Vagina (tissue), 2 donors: ENCODE data around the gene MACROD2. TPM values are rescaled to one million over a fixed set of nuclear protein-coding genes. Genes with fewer than 3 reads are reported as not detected.

ENCODE experiments used
- DNase-seq, 2 donors: peaks; one replicate each; pipeline ENCODE4 v3.0.0-alpha.2; 2017; ENCODE audit errors: extremely low spot score in 2 of 2
- H3K27ac ChIP-seq: fragments of 200-600 bp; sonication (generic); one replicate; pipeline ENCODE4 v1.5.1; 2019
- H3K27me3 ChIP-seq: fragments of 200-600 bp; sonication (generic); one replicate; pipeline ENCODE4 v1.5.1; 2019
- H3K36me3 ChIP-seq, 2 donors: fragments of 200-600 bp; sonication (generic); one replicate each; pipeline ENCODE4 v1.5.1; 2017 to 2019
- H3K4me1 ChIP-seq: fragments of 200-600 bp; sonication (generic); one replicate; pipeline ENCODE4 v1.5.1; 2019
- H3K4me3 ChIP-seq, 2 donors: fragments of 200-600 bp; sonication (generic); 1 replicate in 1 of 2; 2 replicates in 1 of 2; pipeline ENCODE4 v1.5.1; 2016 to 2019
- H3K9me3 ChIP-seq: fragments of 200-600 bp; sonication (generic); one replicate; pipeline ENCODE4 v1.5.1; 2019
- CTCF ChIP-seq, 3 experiments: fragments of 450-650 bp in 2 of 3; fragments of 200-600 bp in 1 of 3; sonication (generic) in 1 of 3; IDR thresholded peaks; one replicate each; pipeline ENCODE4 v1.5.1; 2017 to 2019; ENCODE audit warnings: antibody characterized with exemption in 3 of 3, mild to moderate bottlenecking in 2 of 3, moderate library complexity in 2 of 3
- POLR2A ChIP-seq, 2 donors: fragments of 450-650 bp; IDR thresholded peaks; one replicate each; pipeline ENCODE4 v1.6.1; 2017; ENCODE audit warnings: antibody characterized with exemption in 2 of 2, mild to moderate bottlenecking in 2 of 2, moderate library complexity in 2 of 2
- POLR2AphosphoS5 ChIP-seq, 2 donors: sonication (generic); formaldehyde crosslinking; IDR thresholded peaks; one replicate each; pipeline ENCODE4 v1.9.0; 2017; ENCODE audit warnings: antibody characterized with exemption in 2 of 2, mild to moderate bottlenecking in 2 of 2, low read depth in 1 of 2; ENCODE audit not compliant: insufficient read depth in 1 of 2
- intact Hi-C: fragments of 100-400 bp; cut with DNase I; formaldehyde crosslinking; loops from one replicate; pipeline ENCODE4 v1.15.1; 2023
- total RNA-seq: library from RNA; depleted of rRNA; stranded (reverse); fragments of >200 nt; gene quantifications from one replicate; pipeline ENCODE4 v1.2.3, GENCODE V29; 2016

Gene MACROD2
- total RNA-seq, 1 donor from 2014 or later, result 12.5 TPM

- H3K4me3 ChIP-seq, result no peak overlapping the region
- TF ChIP-seq POLR2AphosphoS5 (IDR thresholded peaks at IDR 0.05; ENCODE audit: insufficient read depth in 1 of 2, low read depth in 1 of 2), result no peak
Observed at GRCh38 chr20:15415908-15416307, 1420.6 kb downstream of the MACROD2 start.

GRCh38 chr20:15419856-15420255, 1424.5 kb downstream of the MACROD2 start:
- DNase-seq, result no peak
- intact Hi-C loops, result no loop called here
- H3K9me3 ChIP-seq, result no peaks in the 10 kb centered on the region
- H3K4me1 ChIP-seq, result no peaks in the 10 kb centered on the region
- H3K36me3 ChIP-seq, result no peaks in the 10 kb centered on the region
- no peak overlapping the region for H3K4me3 ChIP-seq
- TF ChIP-seq POLR2A (IDR thresholded peaks at IDR 0.05), result no peak
- TF ChIP-seq CTCF (IDR thresholded peaks at IDR 0.05), result no peak
- no peak for TF ChIP-seq POLR2AphosphoS5 (IDR thresholded peaks at IDR 0.05; ENCODE audit: insufficient read depth in 1 of 2, low read depth in 1 of 2)
- no peak overlapping the region for H3K27ac ChIP-seq
- no peaks in the 10 kb centered on the region for H3K27me3 ChIP-seq

More at GRCh38 chr20:15415908-15416307, 1420.6 kb downstream of the MACROD2 start:
- no peak for DNase-seq
- no peaks in the 10 kb centered on the region for H3K27me3 ChIP-seq
- H3K9me3 ChIP-seq, result no peaks in the 10 kb centered on the region
- H3K36me3 ChIP-seq, result no peaks in the 10 kb centered on the region
- intact Hi-C loops, result no loop called here
- H3K4me1 ChIP-seq, result no peaks in the 10 kb centered on the region
- H3K27ac ChIP-seq, result no peak overlapping the region

- no peaks in the 10 kb centered on the region for H3K27me3 ChIP-seq
- intact Hi-C loops, result no loop called here
- no peaks in the 10 kb centered on the region for H3K9me3 ChIP-seq
- no peak for DNase-seq
- no peak overlapping the region for H3K4me3 ChIP-seq
- no peaks in the 10 kb centered on the region for H3K36me3 ChIP-seq
- TF ChIP-seq CTCF (IDR thresholded peaks at IDR 0.05) (no peak), POLR2A (IDR thresholded peaks at IDR 0.05) (no peak), POLR2AphosphoS5 (IDR thresholded peaks at IDR 0.05; ENCODE audit: insufficient read depth in 1 of 2, low read depth in 1 of 2) (no peak)
- no peak overlapping the region for H3K27ac ChIP-seq
- H3K4me1 ChIP-seq, result no peaks in the 10 kb centered on the region
Observed at GRCh38 chr20:15422966-15423365, 1427.7 kb downstream of the MACROD2 start.

GRCh38 chr20:15439551-15439950, 1444.2 kb downstream of the MACROD2 start:
- H3K4me3 ChIP-seq, result no peak overlapping the region
- no peaks in the 10 kb centered on the region for H3K9me3 ChIP-seq
- no peaks in the 10 kb centered on the region for H3K27me3 ChIP-seq
- TF ChIP-seq CTCF (IDR thresholded peaks at IDR 0.05) (no peak), POLR2AphosphoS5 (IDR thresholded peaks at IDR 0.05; ENCODE audit: insufficient read depth in 1 of 2, low read depth in 1 of 2) (no peak), POLR2A (IDR thresholded peaks at IDR 0.05) (no peak)
- intact Hi-C loops, result no loop called here
- no peak for DNase-seq
- no peak overlapping the region for H3K27ac ChIP-seq
- no peaks in the 10 kb centered on the region for H3K4me1 ChIP-seq
- no peaks in the 10 kb centered on the region for H3K36me3 ChIP-seq

GRCh38 chr20:15440049-15440820, 1444.9 kb downstream of the MACROD2 start:
- intact Hi-C loops, result loop anchor here (10.0 kb wide), 1 partner anchor 325 kb away; no protein-coding TSS in a partner anchor
- no peaks in the 10 kb centered on the region for H3K27me3 ChIP-seq
- H3K27ac ChIP-seq, result no peak overlapping the region
- H3K9me3 ChIP-seq, result no peaks in the 10 kb centered on the region
- no peak overlapping the region for H3K4me3 ChIP-seq
- no peaks in the 10 kb centered on the region for H3K36me3 ChIP-seq
- no peak for DNase-seq
- TF ChIP-seq CTCF (IDR thresholded peaks at IDR 0.05) (no peak), POLR2A (IDR thresholded peaks at IDR 0.05) (no peak), POLR2AphosphoS5 (IDR thresholded peaks at IDR 0.05; ENCODE audit: insufficient read depth in 1 of 2, low read depth in 1 of 2) (no peak)
- no peaks in the 10 kb centered on the region for H3K4me1 ChIP-seq
